Measurements from ENCODE around the gene PANK3. TPM values are rescaled to one million over a fixed set of nuclear protein-coding genes. Genes with fewer than 3 reads are reported as not detected.

PANK3 gene
- total RNA-seq, 1 experiment from 2014 or later = 99.6 TPM

DNA sequence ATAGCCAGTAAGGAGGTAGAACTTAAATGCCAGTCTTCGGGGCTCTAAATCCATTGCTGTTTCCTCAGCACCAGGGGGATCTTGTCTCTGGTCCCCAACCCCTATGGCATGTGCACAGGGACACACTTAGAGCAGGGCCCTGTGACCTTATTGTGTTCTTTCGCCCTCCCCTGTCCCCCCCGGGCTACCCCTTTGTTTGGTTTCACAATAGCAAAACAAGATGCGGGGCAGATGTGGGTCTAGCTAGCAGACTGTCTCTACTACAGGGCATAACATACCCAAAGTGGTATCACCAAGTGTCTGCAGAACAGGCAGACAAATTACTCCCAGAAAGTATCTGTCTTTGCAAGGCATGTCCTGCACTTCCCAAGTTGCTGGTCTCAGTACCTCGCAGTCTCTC lies 48.0 kb downstream of the PANK3 start:
- H3K27me3 Mint-ChIP-seq (ENCODE audit: insufficient read depth, unreplicated experiment) = no peaks in the 10 kb centered on the region
- CTCF ChIA-PET = no interaction called here

GRCh38 chr5:168530621-168531150 lies 48.5 kb downstream of the PANK3 start:
- Mint-ChIP-seq H3K4me1 (ENCODE audit: low read depth, unreplicated experiment) (peaks cover 5% of the 10 kb centered on the region), H3K9me3 (ENCODE audit: unreplicated experiment) (no peaks in the 10 kb centered on the region), H3K27me3 (ENCODE audit: insufficient read depth, unreplicated experiment) (no peaks in the 10 kb centered on the region), H3K36me3 (ENCODE audit: insufficient read depth, unreplicated experiment) (no peaks in the 10 kb centered on the region), H3K27ac (ENCODE audit: unreplicated experiment) (no peak overlapping the region), H3K4me3 (ENCODE audit: unreplicated experiment) (no peak overlapping the region)
- DNase-seq = no peak
- ChIA-PET POLR2A (no interaction called here), CTCF (no interaction called here)
- no peak overlapping the region for H3K4me3 ChIP-seq (ENCODE audit: low read depth, low read length)
- intact Hi-C loops (cut with micrococcal nuclease; ENCODE audit: unreplicated experiment) = no loop called here
- H3K27me3 ChIP-seq (replicated peaks; ENCODE audit: control insufficient read depth, insufficient read depth, low read length) = no peaks in the 10 kb centered on the region
- TF ChIP-seq CTCF (IDR thresholded peaks at IDR 0.05; ENCODE audit: insufficient read depth in 1 of 2, low read depth in 1 of 2, low read length in 1 of 2, severe bottlenecking in 1 of 2, unreplicated experiment in 1 of 2) = no peak
- H3K9me3 ChIP-seq = no peaks in the 10 kb centered on the region
- no TSS peak for BruUV-seq (replicated peaks)
- H3K36me3 ChIP-seq (ENCODE audit: control insufficient read depth, insufficient read depth, low read length) = no peaks in the 10 kb centered on the region
- no peaks in the 10 kb centered on the region; the same call in 1 of the 2 replicates for H3K4me1 ChIP-seq

More for the DNA sequence above, 48.0 kb downstream of the PANK3 start:
- DNase-seq = no peak
- POLR2A ChIA-PET = no interaction called here
- Histone ChIP-seq H3K4me3 (ENCODE audit: low read depth, low read length) (no peak overlapping the region), H3K36me3 (ENCODE audit: control insufficient read depth, insufficient read depth, low read length) (no peaks in the 10 kb centered on the region), H3K4me1 (no peaks in the 10 kb centered on the region; the same call in 1 of the 2 replicates), H3K9me3 (no peaks in the 10 kb centered on the region), H3K27me3 (replicated peaks; ENCODE audit: control insufficient read depth, insufficient read depth, low read length) (no peaks in the 10 kb centered on the region)
- TF ChIP-seq CTCF (IDR thresholded peaks at IDR 0.05; ENCODE audit: insufficient read depth in 1 of 2, low read depth in 1 of 2, low read length in 1 of 2, severe bottlenecking in 1 of 2, unreplicated experiment in 1 of 2) = no peak
- intact Hi-C loops (cut with micrococcal nuclease; ENCODE audit: unreplicated experiment) = no loop called here
- Mint-ChIP-seq H3K36me3 (ENCODE audit: insufficient read depth, unreplicated experiment) (no peaks in the 10 kb centered on the region), H3K27ac (ENCODE audit: unreplicated experiment) (no peak overlapping the region), H3K4me1 (ENCODE audit: low read depth, unreplicated experiment) (no peaks in the 10 kb centered on the region), H3K9me3 (ENCODE audit: unreplicated experiment) (no peaks in the 10 kb centered on the region), H3K4me3 (ENCODE audit: unreplicated experiment) (no peak overlapping the region)
- no TSS peak for BruUV-seq (replicated peaks)

DNA sequence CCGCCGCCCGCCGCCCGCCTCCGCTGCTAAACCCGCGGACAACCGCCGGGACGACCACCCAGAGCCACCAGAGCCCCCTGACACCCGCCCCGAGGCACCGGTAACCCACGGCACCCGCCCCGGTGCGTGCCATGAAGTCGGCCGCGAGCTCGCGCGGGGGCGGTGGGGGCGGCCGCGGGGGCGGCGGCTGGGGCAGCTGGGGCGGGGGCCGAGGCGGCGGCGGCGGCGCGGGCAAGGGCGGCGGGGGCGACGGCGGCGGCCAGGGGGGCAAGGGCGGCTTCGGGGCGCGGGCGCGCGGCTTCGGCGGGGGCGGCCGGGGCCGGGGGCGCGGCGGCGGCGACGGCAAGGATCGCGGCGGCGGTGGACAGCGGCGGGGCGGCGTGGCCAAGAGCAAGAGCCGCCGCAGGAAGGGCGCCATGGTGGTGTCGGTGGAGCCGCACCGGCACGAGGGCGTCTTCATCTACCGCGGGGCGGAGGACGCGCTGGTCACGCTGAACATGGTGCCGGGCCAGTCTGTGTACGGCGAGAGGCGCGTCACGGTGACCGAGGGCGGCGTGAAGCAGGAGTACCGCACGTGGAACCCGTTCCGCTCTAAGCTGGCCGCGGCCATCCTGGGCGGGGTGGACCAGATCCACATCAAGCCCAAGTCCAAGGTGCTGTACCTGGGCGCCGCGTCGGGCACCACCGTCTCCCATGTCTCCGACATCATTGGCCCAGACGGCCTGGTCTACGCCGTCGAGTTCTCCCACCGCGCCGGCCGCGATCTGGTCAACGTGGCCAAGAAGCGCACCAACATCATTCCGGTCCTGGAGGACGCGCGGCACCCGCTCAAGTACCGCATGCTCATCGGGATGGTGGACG lies 49.6 kb downstream of the PANK3 start:
- Histone ChIP-seq H3K36me3 (ENCODE audit: control insufficient read depth, insufficient read depth, low read length) (no peaks in the 10 kb centered on the region), H3K4me3 (ENCODE audit: low read depth, low read length) (no peak overlapping the region), H3K4me1 (no peaks in the 10 kb centered on the region; the same call in 1 of the 2 replicates), H3K9me3 (no peaks in the 10 kb centered on the region), H3K27me3 (replicated peaks; ENCODE audit: control insufficient read depth, insufficient read depth, low read length) (no peaks in the 10 kb centered on the region)
- BruUV-seq (replicated peaks) = no TSS peak
- H3K27ac Mint-ChIP-seq (ENCODE audit: unreplicated experiment) = no peak overlapping the region
- no peaks in the 10 kb centered on the region for H3K36me3 Mint-ChIP-seq (ENCODE audit: insufficient read depth, unreplicated experiment)
- DNase-seq = no peak
- no peaks in the 10 kb centered on the region for H3K27me3 Mint-ChIP-seq (ENCODE audit: insufficient read depth, unreplicated experiment)
- H3K9me3 Mint-ChIP-seq (ENCODE audit: unreplicated experiment) = no peaks in the 10 kb centered on the region
- no peak for TF ChIP-seq CTCF (IDR thresholded peaks at IDR 0.05; ENCODE audit: insufficient read depth in 1 of 2, low read depth in 1 of 2, low read length in 1 of 2, severe bottlenecking in 1 of 2, unreplicated experiment in 1 of 2)
- CTCF ChIA-PET = no interaction called here
- intact Hi-C loops (cut with micrococcal nuclease; ENCODE audit: unreplicated experiment) = no loop called here
- H3K4me3 Mint-ChIP-seq (ENCODE audit: unreplicated experiment) = no peak overlapping the region
- H3K4me1 Mint-ChIP-seq (ENCODE audit: low read depth, unreplicated experiment) = peaks cover 6% of the 10 kb centered on the region
- POLR2A ChIA-PET = no interaction called here
